Gastrocnemius medialis (tissue), 4 donors: ENCODE measurements around the gene ASCC1.

Experiments
- POLR2A ChIP-seq, 2 donors: fragments of 450-650 bp; IDR thresholded peaks; one replicate each; pipeline ENCODE4 v1.6.1; 2017; ENCODE audit warnings: antibody characterized with exemption in 2 of 2, mild to moderate bottlenecking in 2 of 2, moderate library complexity in 2 of 2
- TF ChIP-seq, protein P1 (sequence below), 5 experiments: fragments of 450-650 bp in 3 of 5; fragments of 200-600 bp in 2 of 5; sonication (generic) in 2 of 5; IDR thresholded peaks in 4 of 5; conservative IDR thresholded peaks in 1 of 5; 1 replicate in 4 of 5; 2 replicates in 1 of 5; pipeline ENCODE4 v1.5.1; 2016 to 2019; ENCODE audit warnings: antibody characterized with exemption in 5 of 5, mild to moderate bottlenecking in 3 of 5, moderate library complexity in 3 of 5

DNA sequence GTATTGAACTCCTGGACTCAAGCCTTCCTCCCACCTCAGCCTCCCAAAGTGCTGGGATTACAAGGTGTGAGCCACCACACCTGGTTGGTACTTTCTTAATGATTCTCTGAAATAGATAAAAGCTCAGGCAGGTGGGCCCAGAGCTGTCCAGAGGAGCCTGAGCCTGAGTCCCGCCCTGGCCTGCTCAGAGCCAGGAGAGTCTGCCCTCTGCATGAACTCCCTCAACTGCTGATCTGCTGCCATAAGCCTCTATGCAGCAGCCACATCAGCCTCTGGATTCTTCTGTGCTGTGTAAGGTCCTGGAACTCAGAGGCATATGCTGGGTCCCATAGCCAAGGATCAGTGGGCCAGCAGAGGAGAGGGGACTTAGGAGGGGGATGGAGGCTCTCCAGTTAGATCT is 34.6 kb upstream of the ASCC1 start:
- peak in 1 of 2 donors; percentile 56 for TF ChIP-seq POLR2A (IDR thresholded peaks at IDR 0.05)
- TF ChIP-seq, protein P1, sequence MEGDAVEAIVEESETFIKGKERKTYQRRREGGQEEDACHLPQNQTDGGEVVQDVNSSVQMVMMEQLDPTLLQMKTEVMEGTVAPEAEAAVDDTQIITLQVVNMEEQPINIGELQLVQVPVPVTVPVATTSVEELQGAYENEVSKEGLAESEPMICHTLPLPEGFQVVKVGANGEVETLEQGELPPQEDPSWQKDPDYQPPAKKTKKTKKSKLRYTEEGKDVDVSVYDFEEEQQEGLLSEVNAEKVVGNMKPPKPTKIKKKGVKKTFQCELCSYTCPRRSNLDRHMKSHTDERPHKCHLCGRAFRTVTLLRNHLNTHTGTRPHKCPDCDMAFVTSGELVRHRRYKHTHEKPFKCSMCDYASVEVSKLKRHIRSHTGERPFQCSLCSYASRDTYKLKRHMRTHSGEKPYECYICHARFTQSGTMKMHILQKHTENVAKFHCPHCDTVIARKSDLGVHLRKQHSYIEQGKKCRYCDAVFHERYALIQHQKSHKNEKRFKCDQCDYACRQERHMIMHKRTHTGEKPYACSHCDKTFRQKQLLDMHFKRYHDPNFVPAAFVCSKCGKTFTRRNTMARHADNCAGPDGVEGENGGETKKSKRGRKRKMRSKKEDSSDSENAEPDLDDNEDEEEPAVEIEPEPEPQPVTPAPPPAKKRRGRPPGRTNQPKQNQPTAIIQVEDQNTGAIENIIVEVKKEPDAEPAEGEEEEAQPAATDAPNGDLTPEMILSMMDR (IDR thresholded peaks at IDR 0.05 in 4 of 5, conservative IDR thresholded peaks at IDR 0.05 in 1 of 5), result no peak
